Activated T-cell treated with anti-CD3 and anti-CD28 coated beads for 24 hours (primary cell): ENCODE results near the gene NOL4L.

Experiments
- DNase-seq: peaks from one replicate; pipeline ENCODE4 v3.0.0-alpha.2; 2020; ENCODE audit warnings: low read depth

The NOL4L gene

DNA sequence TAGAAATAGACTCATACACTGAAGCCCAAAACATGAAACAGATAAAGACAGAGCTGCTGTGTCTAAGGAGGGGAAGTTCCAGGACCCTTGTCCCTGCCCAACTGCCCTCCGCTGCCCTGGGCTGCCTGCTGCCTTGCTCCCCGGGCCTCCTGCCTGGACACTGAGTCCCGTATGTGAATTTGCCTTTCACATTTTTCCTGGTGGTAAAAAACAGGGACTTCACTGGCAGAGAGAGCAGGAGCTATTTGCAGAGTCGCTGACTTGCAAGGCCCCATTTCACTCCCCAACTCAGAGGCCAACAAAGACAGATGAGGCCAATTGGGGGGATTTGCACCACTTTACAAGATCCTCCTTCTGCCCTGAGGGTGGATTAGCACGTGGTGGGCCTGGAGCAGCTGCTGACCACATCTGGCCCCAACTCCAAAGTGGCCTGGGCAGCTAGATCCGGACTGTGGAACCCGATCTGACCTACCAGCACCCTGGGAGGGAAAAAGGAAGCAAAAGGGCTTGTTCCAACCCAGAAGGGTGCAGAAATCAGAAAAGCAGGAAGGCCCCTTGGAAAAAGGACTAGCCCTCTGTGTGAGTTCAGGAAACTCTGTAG lies 61.4 kb downstream of the NOL4L start:
- no peak for DNase-seq

DNA sequence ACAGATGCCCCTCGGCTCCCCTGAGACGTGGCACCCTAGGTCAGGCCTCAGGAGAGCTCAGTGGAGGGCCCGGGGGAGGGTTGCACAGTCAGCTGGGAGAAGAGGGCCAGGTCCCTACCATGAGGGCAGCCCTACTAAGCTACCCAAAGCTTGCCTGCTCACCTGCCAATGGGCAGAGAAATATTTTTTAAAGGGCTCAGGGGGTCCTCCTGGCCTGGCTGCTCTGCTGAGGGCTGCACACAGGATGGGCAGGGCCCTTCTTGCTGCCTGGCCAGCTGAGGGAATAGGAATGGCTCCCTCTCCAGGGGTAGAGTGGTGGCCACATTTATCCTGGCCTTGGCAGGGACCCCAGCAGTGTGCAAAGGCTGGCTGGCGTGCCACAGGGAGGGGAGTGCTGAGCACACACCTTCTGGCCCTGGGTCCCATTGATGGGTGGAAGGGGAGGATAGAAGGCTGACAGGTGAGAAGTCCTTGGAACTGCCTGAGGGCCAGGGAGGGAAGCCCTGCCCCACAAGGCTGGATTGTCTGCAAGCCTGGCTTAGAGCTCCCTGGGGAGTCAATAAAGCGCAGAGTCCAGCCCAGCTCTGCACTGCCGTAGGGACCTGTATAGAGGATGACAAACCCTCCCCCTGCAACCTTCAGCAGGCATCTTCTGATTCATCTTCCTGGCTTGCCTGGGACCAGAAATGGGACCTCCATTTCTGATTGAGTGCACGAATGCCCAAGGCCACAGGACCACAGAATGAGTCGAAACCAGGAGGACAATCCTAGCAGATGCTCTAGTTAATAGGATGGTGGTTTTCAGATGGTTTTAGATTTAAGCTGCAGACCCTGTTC lies 62.1 kb downstream of the NOL4L start:
- no peak for DNase-seq

DNA sequence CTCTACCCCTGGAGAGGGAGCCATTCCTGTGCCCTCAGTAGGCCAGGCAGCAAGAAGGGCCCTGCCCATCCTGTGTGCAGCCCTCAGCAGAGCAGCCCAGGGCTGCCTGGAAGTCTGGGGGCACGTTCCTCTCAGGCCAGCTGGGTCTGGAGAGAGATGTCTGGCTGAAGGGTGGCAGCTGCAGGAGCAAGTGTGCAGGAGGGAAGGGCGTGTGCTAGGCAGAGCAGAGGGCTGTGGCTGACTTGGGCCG lies 62.7 kb downstream of the NOL4L start:
- DNase-seq, result no peak

DNA sequence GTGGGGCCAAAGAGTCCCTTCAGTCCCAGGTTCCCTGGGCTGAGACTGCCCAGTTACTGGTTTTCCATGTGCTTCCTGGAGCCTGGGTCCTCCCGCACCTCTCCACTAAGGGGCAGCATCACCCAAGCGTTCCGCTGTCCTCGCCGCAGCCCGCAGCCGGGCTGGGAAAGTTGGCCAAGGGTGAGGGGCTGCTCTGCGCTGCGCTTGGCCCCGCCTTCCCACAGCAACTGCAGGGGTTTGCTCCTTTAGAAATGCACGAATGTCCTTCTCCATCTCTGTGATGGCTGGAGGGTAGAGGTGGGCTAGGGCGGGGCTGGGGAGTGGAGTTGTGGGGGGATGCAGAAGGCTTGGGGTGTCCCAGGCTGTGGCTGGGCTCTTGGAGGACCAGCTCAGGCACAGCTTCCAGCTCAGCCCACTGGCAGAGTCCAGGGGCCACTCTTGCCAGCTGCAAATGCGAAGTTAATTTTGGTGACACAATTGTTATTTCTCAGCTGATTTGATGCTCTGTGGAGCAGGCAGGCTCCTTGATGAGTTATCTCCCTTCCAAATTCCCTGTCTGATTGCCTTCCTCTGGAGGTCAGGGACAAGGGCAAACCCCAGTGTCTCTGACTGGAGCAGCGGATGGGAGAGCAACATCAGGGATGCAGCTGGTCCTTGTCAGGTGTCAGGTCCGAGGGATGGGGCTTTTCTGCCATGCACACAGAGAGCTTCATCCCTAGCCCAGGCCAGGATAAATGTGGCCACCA lies 63.2 kb downstream of the NOL4L start:
- DNase-seq, result peak; percentile 59

DNA sequence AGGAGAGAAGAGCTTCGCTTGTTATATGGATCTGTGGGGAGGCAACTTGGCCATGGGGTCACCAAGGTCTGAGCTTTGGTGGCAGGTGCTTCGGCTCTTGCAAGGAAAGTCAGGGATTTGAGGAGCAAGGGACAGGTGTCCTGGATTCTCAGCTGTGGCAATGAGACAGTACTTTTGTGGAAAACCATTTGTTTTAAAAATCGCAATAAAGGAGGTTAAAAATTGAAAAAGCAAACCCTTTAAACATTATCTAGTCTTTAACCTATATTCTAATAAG lies 64.3 kb downstream of the NOL4L start:
- no peak for DNase-seq

DNA sequence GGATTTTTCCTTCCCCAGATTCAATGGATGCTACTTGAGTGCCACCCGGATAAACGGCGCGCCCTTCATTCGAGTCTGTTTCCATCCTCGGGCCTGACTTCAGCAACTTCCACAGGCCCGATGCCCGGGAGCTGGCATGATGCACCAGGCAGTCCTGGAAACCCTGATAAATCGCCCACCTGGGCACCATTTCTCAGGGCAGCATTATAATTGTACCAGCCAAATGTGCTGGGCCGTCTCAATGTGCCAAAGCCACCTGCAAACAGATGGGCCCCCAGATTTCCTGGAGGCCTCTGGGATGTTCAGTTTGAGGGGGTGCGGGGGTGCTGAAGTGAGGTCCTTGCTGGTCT lies 65.8 kb downstream of the NOL4L start:
- no peak for DNase-seq

DNA sequence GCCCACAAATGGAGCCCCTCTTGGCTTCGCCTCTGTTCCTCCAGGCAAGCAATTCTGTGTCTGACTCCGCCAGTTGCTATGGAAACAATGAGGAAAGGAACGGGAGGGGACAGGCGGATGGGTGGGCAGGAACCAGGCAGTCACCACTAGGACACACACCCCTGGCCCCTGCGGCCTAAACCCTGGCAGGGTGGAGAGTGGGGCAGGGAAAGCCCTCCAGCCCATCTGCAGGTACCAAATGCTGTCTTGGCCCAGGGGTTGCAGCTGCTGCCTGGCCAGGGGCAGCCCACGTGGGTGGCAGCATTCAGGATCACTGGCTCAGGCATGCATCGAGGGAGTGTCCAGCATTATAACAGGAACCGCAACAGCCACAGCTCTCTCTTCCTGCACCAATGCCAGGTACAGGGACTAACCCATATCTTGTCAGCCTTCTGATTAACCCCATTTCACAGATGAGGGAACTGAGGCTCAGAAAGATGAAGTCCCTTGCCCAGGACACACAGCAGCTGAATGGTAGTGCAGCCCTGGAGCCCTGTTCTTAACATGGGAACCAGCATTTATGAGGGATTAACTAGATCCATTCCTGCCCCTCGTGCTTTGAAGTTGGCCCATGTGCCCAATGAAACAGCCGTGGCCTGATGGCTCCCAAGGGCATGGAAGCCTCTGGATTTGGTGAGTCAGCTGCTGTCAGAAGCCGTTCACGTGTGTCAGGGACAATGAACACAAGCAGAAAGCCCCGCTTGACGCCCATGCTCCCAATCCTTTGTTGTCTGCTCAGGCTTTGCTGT lies 66.3 kb downstream of the NOL4L start:
- no peak for DNase-seq

DNA sequence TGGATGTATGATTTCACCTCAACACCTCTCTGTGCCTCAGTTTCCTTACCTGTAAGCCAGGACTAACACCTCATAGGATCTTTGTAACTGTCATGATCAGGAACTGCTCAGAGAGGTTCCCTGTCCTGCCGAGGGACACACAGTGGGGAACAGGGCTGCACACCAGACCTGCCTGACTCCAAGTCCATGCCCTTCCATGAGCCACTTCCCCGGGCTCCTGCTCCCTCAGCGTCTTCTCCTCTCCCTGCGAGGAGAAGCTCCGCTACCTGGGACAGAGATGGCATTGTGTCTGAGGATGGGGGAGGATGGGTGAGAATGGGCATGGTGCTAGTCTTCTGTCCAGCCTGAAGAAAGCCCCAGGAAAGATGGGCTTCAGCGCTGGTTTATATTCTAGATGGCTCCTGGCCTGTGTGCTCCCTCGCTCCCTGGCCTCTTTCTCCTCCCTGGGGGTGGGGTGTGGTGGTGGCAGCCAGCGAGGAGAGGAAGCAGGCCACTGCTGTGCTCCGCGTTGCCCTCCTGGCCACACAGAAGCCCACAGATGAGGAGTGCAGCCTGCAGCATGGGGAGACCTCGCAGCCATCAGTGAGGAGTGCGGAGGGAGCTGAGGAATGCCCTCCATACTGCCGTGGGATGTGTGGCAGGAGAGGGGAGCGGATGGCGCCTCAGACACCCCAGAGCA lies 67.1 kb downstream of the NOL4L start:
- DNase-seq, result no peak

DNA sequence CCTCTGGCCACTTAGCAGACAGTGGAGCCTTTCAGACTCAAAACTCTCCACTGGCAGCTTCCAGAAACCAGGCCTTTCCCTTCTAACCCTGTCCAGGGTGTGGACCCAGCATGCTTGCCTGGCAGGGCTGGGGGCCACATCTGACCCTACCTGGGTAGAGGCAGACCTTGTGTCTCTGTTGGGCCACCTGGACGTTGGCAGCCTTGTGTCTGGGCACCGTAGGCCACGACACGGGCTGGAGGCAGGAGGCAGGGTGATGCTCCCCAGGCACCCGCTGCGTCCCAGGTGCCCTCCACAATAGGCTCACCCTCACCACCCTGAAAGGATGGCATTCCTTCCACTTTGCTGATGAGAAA lies 67.6 kb downstream of the NOL4L start:
- no peak for DNase-seq

DNA sequence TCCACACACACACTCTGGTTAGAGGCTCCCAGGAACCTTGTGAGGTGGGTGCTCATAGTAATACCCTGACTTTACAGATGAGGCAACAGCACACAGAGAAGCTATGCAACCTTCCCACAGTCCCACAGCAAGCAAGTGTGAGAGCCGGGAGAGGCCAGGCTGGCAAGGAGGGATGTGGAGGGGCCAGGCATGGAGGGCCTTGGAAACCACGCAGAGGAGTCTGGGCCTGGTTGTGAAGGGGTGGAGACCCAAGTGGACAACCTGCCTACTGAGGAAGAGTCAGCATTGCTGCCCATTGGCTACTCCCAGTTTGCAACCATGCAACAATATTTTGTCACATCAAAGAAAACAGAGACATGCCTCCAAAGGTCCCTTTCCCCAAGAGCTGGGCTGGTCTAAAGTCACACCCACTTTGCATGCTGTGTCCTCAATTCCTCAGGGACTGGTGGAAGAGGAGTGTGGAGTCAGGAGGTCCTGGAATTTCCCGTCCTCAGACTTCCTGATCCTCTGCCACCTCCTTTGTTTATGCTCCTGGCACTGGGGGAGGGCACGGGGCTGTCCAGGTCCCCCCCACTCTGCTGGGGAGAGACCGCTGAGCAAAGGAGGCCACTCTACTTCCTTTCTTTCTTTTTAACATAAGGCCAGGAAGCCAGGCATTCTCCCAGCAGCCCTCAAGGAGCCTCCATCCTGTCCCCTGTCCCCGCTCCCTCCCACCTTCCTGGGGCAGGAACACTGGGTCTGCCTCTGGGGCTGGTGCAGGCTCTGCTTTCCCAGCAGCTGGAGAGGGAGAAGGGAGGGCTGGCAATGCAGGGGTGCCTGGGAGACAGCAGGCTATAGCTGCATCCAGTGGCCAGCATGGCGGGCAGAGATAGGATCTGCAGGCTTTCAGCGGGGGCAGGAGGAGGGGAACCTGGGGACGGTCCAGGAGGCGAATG lies 68.3 kb downstream of the NOL4L start:
- DNase-seq, result no peak

DNA sequence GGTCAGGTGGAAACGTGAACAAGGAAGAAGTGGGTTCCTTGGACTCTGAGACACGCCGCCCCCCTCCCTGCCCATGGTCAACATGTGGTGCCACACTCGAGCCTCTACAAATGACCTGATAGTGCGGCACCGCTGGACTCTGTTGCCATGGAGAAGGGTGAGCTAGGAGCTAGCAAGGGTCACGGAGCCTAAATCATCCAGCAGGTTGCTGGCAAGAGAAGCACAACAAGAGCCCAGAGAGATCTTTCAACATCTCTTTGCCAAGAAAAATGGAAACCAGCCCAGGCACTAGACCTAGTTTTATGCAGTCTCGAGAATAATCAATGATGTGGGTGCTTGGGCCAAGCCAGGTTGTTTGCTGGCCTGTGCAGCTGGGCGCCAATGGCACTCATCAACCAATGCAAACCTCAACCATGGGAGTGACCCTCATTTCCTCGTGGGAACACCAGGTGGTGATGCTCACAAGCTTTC lies 69.5 kb downstream of the NOL4L start:
- DNase-seq, result no peak

DNA sequence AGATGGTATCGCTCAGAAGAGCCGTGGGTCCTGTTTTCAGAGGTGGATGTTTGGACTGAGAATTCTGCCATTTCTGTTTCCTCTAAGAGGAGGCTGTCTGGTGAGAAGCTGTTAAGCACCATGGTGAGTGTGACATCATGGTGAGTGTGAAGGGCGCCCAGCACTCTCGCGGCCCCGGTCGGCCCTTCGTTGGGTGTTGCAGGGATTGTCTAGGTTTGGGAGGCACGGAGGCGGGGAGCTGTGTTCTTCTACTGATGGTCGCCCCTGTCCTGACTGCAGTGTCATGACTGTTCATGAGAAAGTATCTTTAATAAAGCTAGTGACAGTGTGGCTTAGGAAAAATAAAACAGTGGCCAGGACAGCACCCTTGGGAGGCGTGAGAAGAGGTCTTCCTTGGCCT lies 70.4 kb downstream of the NOL4L start:
- no peak for DNase-seq

DNA sequence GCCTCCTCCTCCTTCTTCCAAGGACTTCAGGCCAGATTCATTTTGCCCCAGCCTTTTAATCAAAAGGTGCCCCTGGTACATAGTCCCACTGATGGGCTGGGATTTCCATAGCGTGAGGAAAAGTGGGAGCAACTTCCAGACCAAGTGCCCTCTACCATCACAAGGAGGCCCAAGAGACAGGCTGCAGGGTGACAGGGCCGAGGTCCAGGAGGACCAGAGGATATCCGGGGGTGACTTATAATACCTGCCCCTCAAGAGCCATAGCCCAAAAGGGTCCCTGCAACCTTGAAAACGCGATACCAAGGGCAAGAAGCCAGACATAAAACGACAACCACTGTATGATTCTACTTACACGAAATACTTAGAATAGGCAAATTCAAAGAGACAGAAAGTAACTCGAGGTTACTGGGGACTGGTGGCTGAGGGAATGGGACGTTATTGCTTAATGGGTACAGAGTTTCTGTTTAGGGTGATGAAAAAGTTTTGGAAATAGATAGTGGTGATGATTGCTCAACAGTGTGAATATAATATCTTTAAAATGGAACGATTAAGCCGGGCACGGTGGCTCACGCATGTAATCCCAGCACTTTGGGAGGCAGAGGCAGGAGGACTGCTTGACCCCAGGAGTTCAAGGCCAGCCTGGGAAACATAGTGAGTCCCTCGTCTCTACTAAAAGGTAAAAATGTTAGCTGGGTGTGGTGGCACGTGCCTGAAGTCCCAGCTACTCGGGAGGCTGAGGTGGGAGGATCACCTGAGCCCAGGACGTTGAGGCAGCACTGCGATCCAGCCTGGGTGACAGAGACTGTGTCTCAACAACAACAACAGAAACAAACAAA lies 71.9 kb downstream of the NOL4L start:
- DNase-seq, result no peak

DNA sequence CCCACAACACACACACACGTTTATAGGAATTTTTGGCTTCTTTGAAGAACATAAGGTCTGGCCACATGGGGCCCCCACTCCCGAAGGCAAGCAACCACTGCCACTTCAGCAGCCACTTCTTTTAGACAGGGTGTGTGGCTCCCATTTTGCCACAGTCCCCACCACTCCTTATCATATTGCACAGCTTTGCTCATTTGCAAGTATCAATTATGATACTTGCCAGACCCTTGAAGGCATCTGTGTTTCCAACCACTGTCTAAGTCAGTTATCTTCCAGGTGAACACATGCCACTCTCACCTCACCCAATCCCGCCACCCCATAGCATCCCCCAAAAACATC lies 73.1 kb downstream of the NOL4L start:
- DNase-seq, result no peak

DNA sequence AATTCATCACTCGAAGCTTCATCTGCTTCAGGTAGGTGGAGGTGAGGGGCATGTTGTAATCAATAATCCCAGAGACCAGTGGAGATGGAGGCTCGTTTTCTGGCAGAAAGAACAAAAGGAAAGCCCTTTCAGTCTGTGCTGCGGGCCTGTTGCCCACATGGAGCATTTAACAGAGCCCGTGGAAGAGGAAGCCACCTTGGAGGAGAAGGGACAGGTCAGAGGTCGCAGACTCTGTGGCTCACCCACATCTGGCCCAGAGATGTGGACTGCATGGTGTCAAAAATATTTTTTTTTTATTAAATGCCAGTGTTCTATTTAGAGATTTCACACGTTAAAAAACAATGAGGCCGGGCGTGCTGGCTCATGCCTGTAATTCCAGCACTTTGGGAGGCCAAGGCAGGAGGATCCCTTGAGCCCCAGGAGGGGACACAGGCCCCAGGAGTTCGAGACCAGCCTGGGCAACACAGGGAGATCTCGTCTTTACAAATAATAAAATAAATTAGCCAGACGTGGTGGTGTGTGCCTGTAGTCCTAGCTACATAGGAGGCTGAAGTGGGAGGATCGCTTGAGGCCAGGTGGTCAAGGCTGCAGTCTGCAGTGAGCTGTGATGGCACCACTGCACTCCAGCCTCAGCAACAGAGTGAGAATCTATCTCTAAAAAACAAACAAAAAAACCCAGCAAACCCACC lies 73.6 kb downstream of the NOL4L start:
- no peak for DNase-seq

DNA sequence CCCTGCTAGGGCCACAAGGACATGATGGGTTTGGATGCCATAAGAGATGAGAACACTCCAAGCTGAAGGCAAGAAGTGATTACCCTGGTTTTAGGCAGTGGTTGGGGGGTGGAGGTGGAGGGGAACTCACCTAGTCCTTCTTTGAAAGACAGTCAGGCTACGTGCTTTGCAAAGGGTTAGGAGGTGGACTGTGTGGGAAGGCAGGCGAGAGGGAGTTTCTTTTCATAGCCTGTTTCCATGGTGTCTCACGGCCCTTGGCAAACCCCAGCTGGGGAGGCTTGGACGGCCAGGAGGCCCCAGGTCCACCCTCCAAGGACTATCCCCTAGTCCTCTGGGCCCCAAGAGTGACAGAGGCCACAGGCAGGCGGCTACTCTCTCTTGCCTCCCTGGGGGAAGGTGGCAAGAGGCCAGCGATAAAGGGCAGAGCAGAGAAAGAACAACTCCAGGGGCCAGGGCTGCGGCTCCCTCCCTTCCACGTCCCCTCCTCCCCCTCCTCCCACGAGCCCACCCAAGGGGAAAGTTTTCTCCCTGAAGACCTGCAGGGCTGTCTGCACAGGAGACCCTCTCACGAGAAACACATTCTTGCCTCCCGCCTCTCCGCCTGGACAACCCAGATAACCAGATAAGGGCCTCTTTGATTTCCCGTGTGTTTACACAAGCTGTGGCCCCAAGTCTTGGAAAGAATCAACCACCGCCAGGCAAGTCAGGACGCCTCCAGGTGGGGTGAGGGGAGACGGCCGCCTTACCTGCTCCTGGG lies 74.4 kb downstream of the NOL4L start:
- no peak for DNase-seq

DNA sequence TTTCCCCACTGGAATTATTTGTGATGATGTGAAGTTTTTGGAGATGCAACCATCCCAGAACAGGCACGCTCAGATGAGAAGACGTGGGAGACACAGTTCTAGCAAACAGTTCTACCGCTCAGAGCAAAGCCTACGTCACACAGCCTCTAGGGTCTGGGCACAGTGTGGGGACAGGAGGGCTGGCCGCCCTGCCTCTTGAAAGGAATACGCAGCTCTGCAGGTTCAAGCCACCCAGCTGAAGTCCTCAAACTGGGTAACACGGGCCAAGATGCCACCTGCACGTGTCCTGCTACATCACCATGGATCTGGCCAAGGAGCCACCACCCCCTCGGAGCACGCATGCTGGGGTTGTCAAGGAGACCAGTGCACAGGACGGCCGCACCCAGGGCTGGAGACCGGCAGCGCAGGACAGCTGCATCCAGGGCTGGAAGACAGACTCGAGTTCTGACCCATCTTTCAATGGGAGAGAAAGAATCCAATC lies 75.0 kb downstream of the NOL4L start:
- DNase-seq, result no peak

DNA sequence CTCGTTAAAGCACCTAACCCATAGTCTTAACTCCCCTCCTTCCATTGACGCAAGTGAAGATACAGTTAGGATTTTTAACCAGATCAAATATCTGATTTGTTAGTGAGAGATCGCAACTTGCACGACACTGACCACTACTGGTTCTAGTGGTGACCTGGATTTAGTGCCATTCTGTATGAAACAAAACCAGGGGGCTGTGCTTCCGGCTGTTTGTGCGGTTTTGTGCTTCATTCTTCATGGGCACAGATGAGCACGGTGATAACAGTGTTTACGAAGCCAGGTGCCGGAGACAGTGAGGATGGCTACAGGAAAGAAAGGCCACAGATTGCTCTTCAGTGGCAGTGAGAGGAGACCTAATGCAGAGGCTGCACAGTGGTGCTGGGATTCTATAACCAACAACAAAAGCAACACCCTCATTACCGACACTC lies 75.5 kb downstream of the NOL4L start:
- peak; percentile 45 for DNase-seq

DNA sequence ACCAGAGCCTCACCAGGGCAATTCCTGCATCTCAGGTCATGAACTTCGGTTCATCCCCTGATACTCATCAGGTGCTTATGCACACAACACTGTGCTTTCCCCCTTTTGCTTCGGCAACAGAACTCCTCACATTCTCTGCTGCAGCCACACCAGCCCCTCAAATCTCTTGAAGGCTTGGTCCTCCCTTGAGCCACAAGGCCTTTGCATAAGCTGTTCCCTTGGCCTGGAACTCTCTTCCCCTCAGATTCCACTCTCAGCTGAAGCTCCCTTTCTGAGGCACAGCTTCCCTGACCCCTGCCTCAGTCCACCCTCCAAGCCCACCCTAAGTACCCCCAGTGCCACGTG lies 76.4 kb downstream of the NOL4L start:
- no peak for DNase-seq
